Lower leg skin (tissue), 3 donors: ENCODE results near the gene RPTN.

ENCODE experiments used
- CTCF ChIP-seq, 3 donors: fragments of 450-650 bp; IDR thresholded peaks; one replicate each; pipeline ENCODE4 v1.5.1; 2016; ENCODE audit warnings: antibody characterized with exemption in 3 of 3, mild to moderate bottlenecking in 3 of 3, moderate library complexity in 2 of 3
- POLR2A ChIP-seq, 2 donors: fragments of 450-650 bp; IDR thresholded peaks; one replicate each; pipeline ENCODE4 v1.6.1; 2016 to 2017; ENCODE audit warnings: antibody characterized with exemption in 2 of 2, mild to moderate bottlenecking in 1 of 2, moderate library complexity in 1 of 2

GRCh38 chr1:152167835-152168534 lies 9.0 kb upstream of the RPTN start:
- TF ChIP-seq CTCF (IDR thresholded peaks at IDR 0.05): no peak
- no peak for TF ChIP-seq POLR2A (IDR thresholded peaks at IDR 0.05)
